Measurements from ENCODE around the gene ZNF280C.
"Not testable (repeated sequence)": the region's sequence is repeated elsewhere in the genome, so short reads cannot be mapped to it uniquely, and the experiment has no call there.

The ZNF280C gene

GRCh38 chrX:130260316-130260715, 8.4 kb downstream of the ZNF280C start:
- CTCF ChIA-PET, result no interaction called here

DNA sequence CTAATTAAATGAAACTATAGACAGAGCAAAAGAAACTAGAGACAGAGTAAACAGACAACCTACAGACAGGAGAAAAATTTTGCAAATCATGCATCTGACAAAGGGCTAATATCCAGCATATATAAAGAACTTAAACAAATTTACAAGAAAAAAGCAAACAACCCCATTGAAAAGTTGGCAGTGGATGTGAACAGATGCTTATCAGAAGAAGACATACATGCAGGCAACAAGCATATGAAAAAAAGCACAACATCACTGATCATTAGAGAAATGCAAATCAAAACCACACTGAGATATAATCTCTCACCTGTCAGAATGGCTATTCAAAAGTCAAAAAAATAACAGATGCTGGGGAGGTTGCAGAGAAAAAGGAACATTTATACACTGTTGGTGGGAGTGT, 14.8 kb downstream of the ZNF280C start:
- CTCF ChIA-PET, result no interaction called here
- no peak for DNase-seq (ENCODE audit: extremely low spot score)
- TF ChIP-seq PKNOX1 (IDR thresholded peaks at IDR 0.05) (peak; percentile 7; the same call in 1 of the 2 replicates), FOXM1 (IDR thresholded peaks at IDR 0.05; ENCODE audit: borderline replicate concordance) (no peak)
- POLR2A ChIA-PET, result no interaction called here

More at GRCh38 chrX:130260316-130260715, 8.4 kb downstream of the ZNF280C start:
- DNase-seq (ENCODE audit: extremely low spot score), result peak; percentile 25
- TF ChIP-seq CTBP1 (IDR thresholded peaks at IDR 0.05; ENCODE audit: borderline replicate concordance) (no peak), PKNOX1 (IDR thresholded peaks at IDR 0.05) (peak; percentile 84), SUZ12 (IDR thresholded peaks at IDR 0.05) (no peak), FOXK2 (IDR thresholded peaks at IDR 0.05) (no peak), FOXA1 (IDR thresholded peaks at IDR 0.05) (no peak)
- POLR2A ChIA-PET, result no interaction called here

- TF ChIP-seq FOXA1 (IDR thresholded peaks at IDR 0.05) (no peak), PKNOX1 (IDR thresholded peaks at IDR 0.05) (no peak), FOXM1 (IDR thresholded peaks at IDR 0.05; ENCODE audit: borderline replicate concordance) (no peak), SUZ12 (IDR thresholded peaks at IDR 0.05) (no peak), ELF4 (IDR thresholded peaks at IDR 0.05) (no peak), L3MBTL2 (conservative IDR thresholded peaks at IDR 0.05) (no peak), ARNT (IDR thresholded peaks at IDR 0.05) (no peak), NFRKB (IDR thresholded peaks at IDR 0.05) (no peak), SP1 (IDR thresholded peaks at IDR 0.05) (no peak), BHLHE40 (IDR thresholded peaks at IDR 0.05; ENCODE audit: borderline replicate concordance) (no peak), ZNF384 (IDR thresholded peaks at IDR 0.05) (no peak), FOXK2 (IDR thresholded peaks at IDR 0.05) (no peak)
- ChIA-PET CTCF (no interaction called here), POLR2A (no interaction called here)
- DNase-seq (ENCODE audit: extremely low spot score), result no peak
Observed at GRCh38 chrX:130251671-130252070, 17.0 kb downstream of the ZNF280C start.

GRCh38 chrX:130247996-130248395, 20.7 kb downstream of the ZNF280C start:
- DNase-seq (ENCODE audit: extremely low spot score), result no peak
- TF ChIP-seq ARNT (IDR thresholded peaks at IDR 0.05) (no peak), ELF4 (IDR thresholded peaks at IDR 0.05) (no peak), BHLHE40 (IDR thresholded peaks at IDR 0.05; ENCODE audit: borderline replicate concordance) (no peak), NFRKB (IDR thresholded peaks at IDR 0.05) (no peak), SUZ12 (IDR thresholded peaks at IDR 0.05) (no peak), FOXA1 (IDR thresholded peaks at IDR 0.05) (no peak), FOXM1 (IDR thresholded peaks at IDR 0.05; ENCODE audit: borderline replicate concordance) (no peak), LEF1 (IDR thresholded peaks at IDR 0.05; ENCODE audit: borderline replicate concordance) (no peak), SP1 (IDR thresholded peaks at IDR 0.05) (no peak), FOXK2 (IDR thresholded peaks at IDR 0.05) (no peak), CTBP1 (IDR thresholded peaks at IDR 0.05; ENCODE audit: borderline replicate concordance) (no peak)
- ChIA-PET POLR2A (no interaction called here), CTCF (interaction anchor here (0.5 kb wide), 1 partner anchor 531 kb away, joined by 3 read pairs; no protein-coding TSS in a partner anchor)

DNA sequence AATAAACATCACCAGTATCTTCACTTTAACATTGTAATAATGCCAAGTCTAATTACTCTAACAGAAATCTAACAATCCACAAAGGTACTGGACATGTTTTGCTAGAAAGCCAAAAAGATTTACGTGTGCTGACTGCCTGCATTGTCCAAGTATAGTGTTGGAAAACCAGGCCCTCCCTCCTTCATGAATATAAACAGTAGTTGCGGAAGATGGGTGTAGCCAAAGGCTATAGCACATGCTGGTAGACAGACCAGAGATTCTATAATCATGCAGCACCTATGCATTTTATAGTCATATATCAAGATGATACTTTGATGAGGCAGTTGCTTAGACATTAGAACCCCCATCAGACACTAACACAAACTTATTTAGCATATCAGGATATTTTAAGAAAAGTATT, 22.6 kb downstream of the ZNF280C start:
- POLR2A ChIA-PET, result no interaction called here
- no peak for DNase-seq (ENCODE audit: extremely low spot score)
- no peak for TF ChIP-seq FOXK2 (IDR thresholded peaks at IDR 0.05)
- TF ChIP-seq NFRKB (IDR thresholded peaks at IDR 0.05), result no peak
- no peak for TF ChIP-seq PKNOX1 (IDR thresholded peaks at IDR 0.05)
- TF ChIP-seq BHLHE40 (IDR thresholded peaks at IDR 0.05; ENCODE audit: borderline replicate concordance), result no peak
- no peak for TF ChIP-seq CTBP1 (IDR thresholded peaks at IDR 0.05; ENCODE audit: borderline replicate concordance)
- no peak for TF ChIP-seq FOXM1 (IDR thresholded peaks at IDR 0.05; ENCODE audit: borderline replicate concordance)
- no peak for TF ChIP-seq SP1 (IDR thresholded peaks at IDR 0.05)
- TF ChIP-seq FOXA1 (IDR thresholded peaks at IDR 0.05), result no peak
- no peak for TF ChIP-seq TARDBP (IDR thresholded peaks at IDR 0.05)
- TF ChIP-seq ELF4 (IDR thresholded peaks at IDR 0.05), result no peak
- TF ChIP-seq ZNF384 (IDR thresholded peaks at IDR 0.05), result no peak
- TF ChIP-seq SUZ12 (IDR thresholded peaks at IDR 0.05), result no peak
- TF ChIP-seq HDGF (IDR thresholded peaks at IDR 0.05; ENCODE audit: borderline replicate concordance), result no peak
- CTCF ChIA-PET, result no interaction called here

DNA sequence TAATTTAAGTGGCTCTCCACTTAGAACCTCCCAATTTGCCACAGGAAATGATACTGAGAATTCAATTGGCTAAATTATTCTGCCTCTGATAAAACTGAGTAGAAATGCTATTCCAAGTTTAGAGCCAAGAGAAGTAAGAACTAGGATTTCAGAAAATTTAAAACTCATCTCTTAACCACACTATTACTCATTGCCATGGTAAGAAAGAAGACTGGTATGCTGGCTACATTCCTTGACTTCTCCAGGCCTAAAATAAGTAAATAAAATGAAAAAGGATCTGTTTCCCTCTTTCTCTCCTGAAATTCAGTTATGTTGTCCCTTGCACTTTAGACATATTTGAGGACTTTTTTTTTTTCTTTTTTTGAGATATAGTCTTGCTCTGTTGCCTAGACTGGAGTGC, 23.3 kb downstream of the ZNF280C start:
- DNase-seq (ENCODE audit: extremely low spot score), result no peak
- POLR2A ChIA-PET, result no interaction called here
- TF ChIP-seq ARNT (IDR thresholded peaks at IDR 0.05) (no peak), ELF4 (IDR thresholded peaks at IDR 0.05) (no peak)
- CTCF ChIA-PET, result no interaction called here

- POLR2A ChIA-PET; DNase-seq (ENCODE audit: extremely low spot score); CTCF ChIA-PET: not testable (repeated sequence)
Observed at GRCh38 chrX:130231184-130231583, 37.5 kb downstream of the ZNF280C start.
